Brain microvascular endothelial cell (primary cell): ENCODE data around the gene ABLIM2.
"Not testable (repeated sequence)": the region's sequence is repeated elsewhere in the genome, so short reads cannot be mapped to it uniquely, and the experiment has no call there.

Experiments
- DNase-seq: peaks from one replicate; pipeline ENCODE4 v3.0.0-alpha.2; 2020
- H3K27ac ChIP-seq: fragments of 250-450 bp; sonication (Bioruptor Pico); 2 replicates; pipeline ENCODE4 v1.5.1; 2020; ENCODE audit warnings: mild to moderate bottlenecking, moderate library complexity
- H3K27me3 ChIP-seq: fragments of 250-450 bp; sonication (Bioruptor Pico); replicated peaks from 2 replicates; pipeline ENCODE4 v1.5.1; 2020; ENCODE audit warnings: mild to moderate bottlenecking
- H3K36me3 ChIP-seq: fragments of 250-450 bp; sonication (Bioruptor Pico); replicated peaks from 2 replicates; pipeline ENCODE4 v1.5.1; 2020; ENCODE audit warnings: mild to moderate bottlenecking
- H3K4me3 ChIP-seq: 2 replicates; pipeline ENCODE4 v1.5.1; 2011; ENCODE audit warnings: low read depth, mild to moderate bottlenecking, control low read depth, low read length, moderate library complexity
- CTCF ChIP-seq: IDR thresholded peaks from 2 replicates; pipeline ENCODE4 v1.5.1; 2011; ENCODE audit warnings: low read depth, mild to moderate bottlenecking, moderate library complexity, low read length, control low read depth, inconsistent platforms; ENCODE audit errors: missing control alignments
- in situ Hi-C: cut with HindIII; loops from 2 replicates; pipeline ENCODE4 v1.10.0; 2017; ENCODE audit warnings: low sequenced_read_pairs, low pct_ligation_motif_present

ABLIM2 gene

GRCh38 chr4:8142556-8142955 is 16.1 kb downstream of the ABLIM2 start:
- no peak for TF ChIP-seq CTCF
- in situ Hi-C loops = no loop called here
- Histone ChIP-seq H3K4me3 (no peak overlapping the region), H3K27ac (no peak overlapping the region), H3K27me3 (peaks cover 35% of the 10 kb centered on the region), H3K36me3 (no peaks in the 10 kb centered on the region)
- no peak for DNase-seq

- in situ Hi-C loops = no loop called here
- no peak for TF ChIP-seq CTCF
- peaks cover 31% of the 10 kb centered on the region for H3K27me3 ChIP-seq
- no peaks in the 10 kb centered on the region for H3K36me3 ChIP-seq
- no peak for DNase-seq
- no peak overlapping the region for H3K4me3 ChIP-seq
- H3K27ac ChIP-seq = no peak overlapping the region
Measured at GRCh38 chr4:8141935-8142334, 16.7 kb downstream of the ABLIM2 start.

GRCh38 chr4:8140915-8141314 is 17.7 kb downstream of the ABLIM2 start:
- Histone ChIP-seq H3K36me3 (no peaks in the 10 kb centered on the region), H3K27ac (no peak overlapping the region), H3K4me3 (no peak overlapping the region), H3K27me3 (peaks cover 27% of the 10 kb centered on the region)
- TF ChIP-seq CTCF = no peak
- in situ Hi-C loops = no loop called here
- no peak for DNase-seq

- H3K27ac ChIP-seq, H3K4me3 ChIP-seq, DNase-seq, in situ Hi-C loops, H3K36me3 ChIP-seq: not testable (repeated sequence)
- H3K27me3 ChIP-seq = peaks cover 19% of the 10 kb centered on the region
Measured at GRCh38 chr4:8139726-8140125, 18.9 kb downstream of the ABLIM2 start.

GRCh38 chr4:8136972-8137710 is 21.5 kb downstream of the ABLIM2 start:
- no peak overlapping the region for H3K4me3 ChIP-seq
- in situ Hi-C loops = no loop called here
- H3K27me3 ChIP-seq = peaks cover 8% of the 10 kb centered on the region
- H3K27ac ChIP-seq = no peak overlapping the region
- no peak for DNase-seq
- no peaks in the 10 kb centered on the region for H3K36me3 ChIP-seq
- TF ChIP-seq CTCF = no peak

- Histone ChIP-seq H3K27me3 (peaks cover 8% of the 10 kb centered on the region), H3K4me3 (no peak overlapping the region), H3K36me3 (no peaks in the 10 kb centered on the region), H3K27ac (no peak overlapping the region)
- in situ Hi-C loops = no loop called here
- TF ChIP-seq CTCF = no peak
- DNase-seq = no peak
Measured at GRCh38 chr4:8136529-8136928, 22.1 kb downstream of the ABLIM2 start.
